Kidney (tissue), 14 donors: ENCODE results near the gene ACP2. TPM values are rescaled to one million over a fixed set of nuclear protein-coding genes. Genes with fewer than 3 reads are reported as not detected.

Experiments
- DNase-seq, 5 donors: peaks; one replicate each; pipeline ENCODE4 v3.0.0-alpha.2; 2013 to 2020
- FAIRE-seq: peaks from 2 replicates; lab custom pipeline; 2012; peaks lifted over from hg19 to GRCh38; lab: Jason Lieb, UNC
- H3K27ac ChIP-seq, 2 donors: one replicate each; pipeline ENCODE4 v1.7.0; 2013; ENCODE audit warnings: low read depth in 2 of 2, low read length in 2 of 2, inconsistent platforms in 1 of 2
- H3K27me3 ChIP-seq: one replicate; pipeline ENCODE4 v1.7.1; 2013; ENCODE audit warnings: low read length, inconsistent platforms; ENCODE audit not compliant: control insufficient read depth, insufficient read depth
- H3K36me3 ChIP-seq, 3 donors: one replicate each; pipeline versions ENCODE4 v1.7.0 to v1.7.1; 2013; ENCODE audit warnings: low read length in 3 of 3, control low read depth in 1 of 3, inconsistent platforms in 1 of 3; ENCODE audit not compliant: insufficient read depth in 3 of 3, control insufficient read depth in 2 of 3
- H3K4me1 ChIP-seq, 3 donors: one replicate each; pipeline versions ENCODE4 v1.7.0 to v1.7.1; 2013; ENCODE audit warnings: low read length in 3 of 3, inconsistent platforms in 1 of 3, low read depth in 1 of 3; ENCODE audit not compliant: control insufficient read depth in 2 of 3, insufficient read depth in 2 of 3
- H3K4me3 ChIP-seq, 3 donors: one replicate each; pipeline versions ENCODE4 v1.7.0 to v1.8.1; 2013; ENCODE audit warnings: low read length in 3 of 3, control low read depth in 1 of 3, inconsistent platforms in 1 of 3
- H3K9ac ChIP-seq, 3 donors: one replicate each; pipeline versions ENCODE4 v1.7.0 to v1.7.1; 2013; ENCODE audit warnings: low read length in 3 of 3, control low read depth in 1 of 3, inconsistent platforms in 1 of 3
- H3K9me3 ChIP-seq, 3 donors: one replicate each; pipeline versions ENCODE4 v1.7.0 to v1.7.1; 2013; ENCODE audit warnings: low read length in 3 of 3, control low read depth in 1 of 3, inconsistent platforms in 1 of 3; ENCODE audit not compliant: control insufficient read depth in 2 of 3, insufficient read depth in 1 of 3
- CTCF ChIP-seq: IDR thresholded peaks from 3 replicates; pipeline ENCODE4 v1.5.1; 2012; ENCODE audit warnings: mild to moderate bottlenecking, moderate library complexity, borderline replicate concordance; ENCODE audit not compliant: insufficient read depth; ENCODE audit errors: extremely low read depth
- intact Hi-C: fragments of 100-400 bp; cut with DNase I; formaldehyde crosslinking; loops from one replicate; pipeline ENCODE4 v1.11.1; 2022
- polyA plus RNA-seq: library from polyadenylated mRNA; stranded (reverse); fragments of 350-450 nt; fragmentation: Illumina TruSeq; extraction: RNeasy Lipid Tissue Mini Kit (QIAGEN cat#74804); gene quantifications from one replicate; pipeline ENCODE4 v1.2.3, GENCODE V29; 2014; ENCODE audit warnings: low read depth, low replicate concordance; ENCODE audit not compliant: insufficient read depth
- total RNA-seq: library from RNA; stranded (reverse); fragmentation: NEBNext Ultra II Directional; extraction: Animal tissue kit (Norgen Biotek cat#: 25700); gene quantifications from one replicate; pipeline ENCODE4 v1.2.1, GENCODE V29; 2021
- donor health status: control.
- donor health status: control.
- donor health status: control.
- donor health status: control.
- donor health status: control.
- donor health status: DM: yes; HTN: yes; CAD: no.
- donor health status: Normal renal cell carcinoma (clear cell type).

ACP2 gene
- total and polyA plus RNA-seq, 2 donors from 2014 or later = 45.1 to 72.7 TPM

GRCh38 chr11:47284151-47284550 lies 35.5 kb upstream of the ACP2 start:
- Histone ChIP-seq H3K27ac (no peak overlapping the region), H3K4me1 (no peaks in the 10 kb centered on the region), H3K36me3 (peaks cover 11 to 75% (median 60%) of the 10 kb centered on the region in 3 donors), H3K4me3 (no peak overlapping the region), H3K9ac (no peak overlapping the region), H3K9me3 (no peaks in the 10 kb centered on the region), H3K27me3 (no peaks in the 10 kb centered on the region)
- no peak for DNase-seq
- no peak for FAIRE-seq
- no peak for TF ChIP-seq CTCF
- intact Hi-C loops = no loop called here

GRCh38 chr11:47282462-47282861 lies 33.8 kb upstream of the ACP2 start:
- no peak for FAIRE-seq
- Histone ChIP-seq H3K36me3 (peaks cover 22 to 74% (median 52%) of the 10 kb centered on the region in 3 donors), H3K27ac (peak overlapping the region in 1 of 2 donors; percentile 65), H3K4me1 (no peaks in the 10 kb centered on the region), H3K9ac (no peak overlapping the region), H3K27me3 (no peaks in the 10 kb centered on the region), H3K9me3 (no peaks in the 10 kb centered on the region), H3K4me3 (no peak overlapping the region)
- DNase-seq = no peak
- TF ChIP-seq CTCF = no peak
- intact Hi-C loops = no loop called here

GRCh38 chr11:47280860-47281259 lies 32.2 kb upstream of the ACP2 start:
- no peak for FAIRE-seq
- H3K36me3 ChIP-seq = peaks cover 30 to 78% (median 52%) of the 10 kb centered on the region in 3 donors

More at GRCh38 chr11:47280860-47281259, 32.2 kb upstream of the ACP2 start:
- Histone ChIP-seq H3K27ac (no peak overlapping the region), H3K4me3 (no peak overlapping the region), H3K27me3 (no peaks in the 10 kb centered on the region), H3K9me3 (no peaks in the 10 kb centered on the region), H3K9ac (no peak overlapping the region), H3K4me1 (no peaks in the 10 kb centered on the region)
- intact Hi-C loops = no loop called here
- no peak for DNase-seq
- TF ChIP-seq CTCF = no peak
